GM12878 (cell line): ENCODE results near the gene RAD54L2. TPM values are rescaled to one million over a fixed set of nuclear protein-coding genes. Genes with fewer than 3 reads are reported as not detected.

Experiments used
- polyA plus RNA-seq, 11 experiments: library from polyadenylated mRNA; depleted of rRNA in 4 of 11; unstranded in 6 of 11; stranded (reverse) in 5 of 11; fragments of >200 nt; fragmentation: Nextera tagmentation in 4 of 11; fragmentation: Illumina TruSeq in 1 of 11; extraction: Ambion mirVana in 4 of 11; extraction: Trizol in 1 of 11; gene quantifications; 1 replicate in 1 of 11; 2 replicates in 10 of 11; pipeline versions ENCODE4 v1.2.1 to v1.2.3, GENCODE V29; 2011 to 2016; ENCODE audit warnings: inconsistent platforms in 2 of 11, missing spikeins in 2 of 11, low read depth in 1 of 11
- total RNA-seq, 4 experiments: library from RNA; depleted of rRNA in 3 of 4; stranded (reverse); fragments of >200 nt in 3 of 4; fragmentation: Illumina TruSeq in 1 of 4; extraction: Trizol in 1 of 4; gene quantifications; 2 replicates each; pipeline versions ENCODE4 v1.2.1 to v1.2.3, GENCODE V29; 2013 to 2021

Gene RAD54L2
- total and polyA plus RNA-seq, 10 of the 15 experiments (the other 5 are each of a cell fraction or from before 2014, with no cell fraction given): 2.2 to 23.8 (median 11.1) TPM

Other genes starting within 250 kb of the RAD54L2 start
- 73.4 and 81.6 TPM in 2 replicates for gene MANF, start 153.4 kb upstream of the RAD54L2 start, total RNA-seq (2014; rRNA removed)
- gene MANF, start 153.4 kb upstream of the RAD54L2 start, total RNA-seq (2014; rRNA removed; fragmentation: Illumina TruSeq; extraction: Trizol): 84.6 and 100 TPM in 2 replicates
- 79.7 and 81.5 TPM in 2 replicates for gene MANF, start 153.4 kb upstream of the RAD54L2 start, total RNA-seq (2021)
- gene MANF, start 153.4 kb upstream of the RAD54L2 start, polyA plus RNA-seq (2011; rRNA removed): 65.7 and 85.1 TPM in 2 replicates
- gene MANF, start 153.4 kb upstream of the RAD54L2 start, polyA plus RNA-seq (2014; fragmentation: Illumina TruSeq; extraction: Trizol): 120 and 125 TPM in 2 replicates
- 10 to 100 TPM; 22.0 to 68.0 TPM for gene MANF, start 153.4 kb upstream of the RAD54L2 start, polyA plus RNA-seq (2014; fragmentation: Nextera tagmentation; extraction: Ambion mirVana)
- gene MANF, start 153.4 kb upstream of the RAD54L2 start, polyA plus RNA-seq (2014; rRNA removed): 84.3 and 88.6 TPM in 2 replicates
- gene MANF, start 153.4 kb upstream of the RAD54L2 start, polyA plus RNA-seq (2016; fragmentation: Nextera tagmentation; extraction: Ambion mirVana): 100 to 1,000 TPM in 1 of 2 experiments, 10 to 100 TPM in 1; 95.1 to 103 TPM
- gene RBM15B, start 147.4 kb upstream of the RAD54L2 start, total RNA-seq (2014; rRNA removed): 23.1 and 26.1 TPM in 2 replicates
- gene RBM15B, start 147.4 kb upstream of the RAD54L2 start, total RNA-seq (2014; rRNA removed; fragmentation: Illumina TruSeq; extraction: Trizol): 17.8 and 19.9 TPM in 2 replicates
- 34.5 and 34.8 TPM in 2 replicates for gene RBM15B, start 147.4 kb upstream of the RAD54L2 start, total RNA-seq (2021)
- gene RBM15B, start 147.4 kb upstream of the RAD54L2 start, polyA plus RNA-seq (2011; rRNA removed): 5.1 and 6.1 TPM in 2 replicates
- 12.5 and 21.2 TPM in 2 replicates for gene RBM15B, start 147.4 kb upstream of the RAD54L2 start, polyA plus RNA-seq (2014; fragmentation: Illumina TruSeq; extraction: Trizol)
- 1 to 10 TPM; 2.4 to 3.0 TPM for gene RBM15B, start 147.4 kb upstream of the RAD54L2 start, polyA plus RNA-seq (2014; fragmentation: Nextera tagmentation; extraction: Ambion mirVana)
- gene RBM15B, start 147.4 kb upstream of the RAD54L2 start, polyA plus RNA-seq (2014; rRNA removed): 22.9 and 23.6 TPM in 2 replicates
- 10 to 100 TPM in 1 of 2 experiments, 1 to 10 TPM in 1; 3.5 to 18.3 TPM for gene RBM15B, start 147.4 kb upstream of the RAD54L2 start, polyA plus RNA-seq (2016; fragmentation: Nextera tagmentation; extraction: Ambion mirVana)
- gene DCAF1, start 38.7 kb upstream of the RAD54L2 start, total RNA-seq (2014; rRNA removed): 22.6 and 23.9 TPM in 2 replicates
- 22.0 and 22.9 TPM in 2 replicates for gene DCAF1, start 38.7 kb upstream of the RAD54L2 start, total RNA-seq (2014; rRNA removed; fragmentation: Illumina TruSeq; extraction: Trizol)
- 28.8 and 31.5 TPM in 2 replicates for gene DCAF1, start 38.7 kb upstream of the RAD54L2 start, total RNA-seq (2021)
- gene DCAF1, start 38.7 kb upstream of the RAD54L2 start, polyA plus RNA-seq (2011; rRNA removed): 20.8 and 24.1 TPM in 2 replicates
- 33.9 and 38.4 TPM in 2 replicates for gene DCAF1, start 38.7 kb upstream of the RAD54L2 start, polyA plus RNA-seq (2014; fragmentation: Illumina TruSeq; extraction: Trizol)
- gene DCAF1, start 38.7 kb upstream of the RAD54L2 start, polyA plus RNA-seq (2014; fragmentation: Nextera tagmentation; extraction: Ambion mirVana): 1 to 10 TPM; 2.7 to 7.8 TPM
- gene DCAF1, start 38.7 kb upstream of the RAD54L2 start, polyA plus RNA-seq (2014; rRNA removed): 22.6 and 25.2 TPM in 2 replicates
- gene DCAF1, start 38.7 kb upstream of the RAD54L2 start, polyA plus RNA-seq (2016; fragmentation: Nextera tagmentation; extraction: Ambion mirVana): 10 to 100 TPM; 20.1 to 22.6 TPM
- gene TEX264, start 132.5 kb downstream of the RAD54L2 start, total RNA-seq (2014; rRNA removed): 52.4 and 63.0 TPM in 2 replicates
- gene TEX264, start 132.5 kb downstream of the RAD54L2 start, total RNA-seq (2014; rRNA removed; fragmentation: Illumina TruSeq; extraction: Trizol): 35.4 and 35.5 TPM in 2 replicates
- 41.8 and 45.2 TPM in 2 replicates for gene TEX264, start 132.5 kb downstream of the RAD54L2 start, total RNA-seq (2021)
- gene TEX264, start 132.5 kb downstream of the RAD54L2 start, polyA plus RNA-seq (2011; rRNA removed): 38.5 and 56.3 TPM in 2 replicates
- gene TEX264, start 132.5 kb downstream of the RAD54L2 start, polyA plus RNA-seq (2014; fragmentation: Illumina TruSeq; extraction: Trizol): 42.8 and 50.7 TPM in 2 replicates
- gene TEX264, start 132.5 kb downstream of the RAD54L2 start, polyA plus RNA-seq (2014; fragmentation: Nextera tagmentation; extraction: Ambion mirVana): 10 to 100 TPM in 1 of 2 experiments, 1 to 10 TPM in 1; 3.6 to 15.3 TPM
- 51.1 and 55.9 TPM in 2 replicates for gene TEX264, start 132.5 kb downstream of the RAD54L2 start, polyA plus RNA-seq (2014; rRNA removed)
- 10 to 100 TPM; 54.2 to 60.7 TPM for gene TEX264, start 132.5 kb downstream of the RAD54L2 start, polyA plus RNA-seq (2016; fragmentation: Nextera tagmentation; extraction: Ambion mirVana)
- gene GRM2, start 168.3 kb downstream of the RAD54L2 start, total RNA-seq (2014; rRNA removed): 0.06 TPM in 1 of 2 replicates, not detected in the other
- not detected in 2 replicates for gene GRM2, start 168.3 kb downstream of the RAD54L2 start, total RNA-seq (2014; rRNA removed; fragmentation: Illumina TruSeq; extraction: Trizol)
- gene GRM2, start 168.3 kb downstream of the RAD54L2 start, total RNA-seq (2021): 0.05 TPM in 1 of 2 replicates, not detected in the other
- 0.07 TPM in 1 of 2 replicates, not detected in the other for gene GRM2, start 168.3 kb downstream of the RAD54L2 start, polyA plus RNA-seq (2011; rRNA removed)
- 0.01 TPM in 1 of 2 replicates, not detected in the other for gene GRM2, start 168.3 kb downstream of the RAD54L2 start, polyA plus RNA-seq (2014; fragmentation: Illumina TruSeq; extraction: Trizol)
- not detected for gene GRM2, start 168.3 kb downstream of the RAD54L2 start, polyA plus RNA-seq (2014; fragmentation: Nextera tagmentation; extraction: Ambion mirVana)
- 0.04 and 0.14 TPM in 2 replicates for gene GRM2, start 168.3 kb downstream of the RAD54L2 start, polyA plus RNA-seq (2014; rRNA removed)
- not detected for gene GRM2, start 168.3 kb downstream of the RAD54L2 start, polyA plus RNA-seq (2016; fragmentation: Nextera tagmentation; extraction: Ambion mirVana)
- not detected in 2 replicates for gene IQCF6, start 240.5 kb downstream of the RAD54L2 start, total RNA-seq (2014; rRNA removed)
- gene IQCF6, start 240.5 kb downstream of the RAD54L2 start, total RNA-seq (2014; rRNA removed; fragmentation: Illumina TruSeq; extraction: Trizol): not detected in 2 replicates
- not detected in 2 replicates for gene IQCF6, start 240.5 kb downstream of the RAD54L2 start, total RNA-seq (2021)
- gene IQCF6, start 240.5 kb downstream of the RAD54L2 start, polyA plus RNA-seq (2011; rRNA removed): not detected in 2 replicates
- gene IQCF6, start 240.5 kb downstream of the RAD54L2 start, polyA plus RNA-seq (2014; fragmentation: Illumina TruSeq; extraction: Trizol): not detected in 2 replicates
- gene IQCF6, start 240.5 kb downstream of the RAD54L2 start, polyA plus RNA-seq (2014; fragmentation: Nextera tagmentation; extraction: Ambion mirVana): not detected
- gene IQCF6, start 240.5 kb downstream of the RAD54L2 start, polyA plus RNA-seq (2014; rRNA removed): not detected in 2 replicates
- not detected for gene IQCF6, start 240.5 kb downstream of the RAD54L2 start, polyA plus RNA-seq (2016; fragmentation: Nextera tagmentation; extraction: Ambion mirVana)